ENCODE data around the gene CDK2. TPM values are rescaled to one million over a fixed set of nuclear protein-coding genes. Genes with fewer than 3 reads are reported as not detected.
A peak's percentile ranks its signal among the peaks of the same experiment; 100 is the strongest.
"Not testable (repeated sequence)": the region's sequence is repeated elsewhere in the genome, so short reads cannot be mapped to it uniquely, and the experiment has no call there.

Gene CDK2
- total RNA-seq, 2 donors from 2014 or later: 14.1 to 18.2 TPM

- ATAC-seq: no peak
- DNase-seq: no peak
- intact Hi-C loops (cut with DNase I): no loop called here
These were observed 5.4 kb downstream of the CDK2 start for GRCh38 chr12:55972042-55972441.

- intact Hi-C loops (cut with DNase I): no loop called here
- ATAC-seq: no peak
- no peak for DNase-seq
These were observed 5.8 kb downstream of the CDK2 start for GRCh38 chr12:55972456-55972855.

DNA sequence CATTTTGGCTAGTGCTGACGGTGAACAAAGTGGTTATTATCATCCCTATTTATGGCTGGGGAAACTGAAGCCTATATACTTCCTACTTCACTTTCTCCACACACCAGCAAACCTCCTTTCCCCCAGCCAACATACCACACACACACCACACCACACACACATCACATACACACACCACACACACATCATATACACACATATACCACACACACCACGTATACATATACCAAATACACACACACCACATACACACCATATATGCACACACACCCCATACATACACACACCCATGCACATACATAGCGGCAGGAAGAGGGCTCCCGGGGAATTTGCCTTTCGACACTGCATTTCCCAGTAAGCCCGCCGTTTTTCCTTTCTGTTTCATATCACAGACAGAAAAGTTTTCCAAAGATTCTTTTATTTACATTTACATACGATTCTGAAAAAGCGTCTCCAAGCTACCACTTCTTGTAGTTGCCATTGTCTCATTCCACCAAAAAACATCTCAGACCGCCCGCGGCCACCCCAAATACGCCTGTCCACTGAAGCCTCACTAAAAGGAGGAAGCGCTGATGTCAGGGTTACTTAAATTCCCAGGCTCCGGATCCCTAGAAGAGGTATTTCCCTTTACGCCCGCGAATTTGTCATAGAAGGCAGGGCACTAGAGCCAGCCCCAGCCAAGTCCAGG lies 6.4 kb downstream of the CDK2 start:
- DNase-seq (no peak), ATAC-seq (peak in 1 of 2 donors; percentile 2)
- intact Hi-C loops (cut with DNase I): no loop called here

DNA sequence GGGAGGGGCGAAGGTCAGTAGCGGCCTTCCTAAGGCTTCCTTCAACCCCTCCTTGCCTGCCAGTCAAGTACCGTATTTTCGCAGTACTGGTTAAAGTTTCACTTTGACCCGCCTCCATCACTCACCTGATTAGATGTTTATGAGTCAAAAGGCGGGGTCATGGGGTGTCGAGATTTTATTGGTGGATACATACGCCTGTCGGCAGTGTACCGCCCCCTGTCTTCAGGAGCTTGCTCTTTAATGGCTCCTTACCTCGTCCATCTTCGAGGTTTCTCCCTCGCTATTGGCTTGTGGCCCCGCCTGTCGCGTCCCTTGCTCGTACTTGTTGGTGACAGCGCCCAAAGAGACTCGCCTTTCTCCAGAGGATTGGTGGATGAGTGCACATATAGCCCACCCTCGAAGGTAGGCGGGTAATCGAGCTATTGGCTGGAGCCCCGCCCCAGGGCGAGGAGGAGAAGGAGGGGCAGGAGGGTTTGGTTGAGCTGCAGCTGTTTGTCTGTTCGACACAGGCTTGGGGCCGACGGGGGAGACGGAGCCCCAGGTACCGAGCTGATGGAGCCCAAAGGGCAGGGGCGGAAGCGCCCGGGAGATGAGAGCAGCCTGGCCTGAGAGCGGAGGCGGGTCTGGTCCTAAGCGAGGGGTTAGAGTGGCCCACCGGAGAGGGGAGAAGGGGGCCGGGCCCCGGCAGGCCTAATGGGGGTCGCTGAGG lies 7.1 kb downstream of the CDK2 start, which contains the start of gene RAB5B:
Gene RAB5B (plus strand): TSS at position 480 of the 709 bp plus-strand sequence. CDS start 12,883 bp downstream, outside the sequence.
- intact Hi-C loops (cut with DNase I): no loop called here
- ATAC-seq (peak; percentile 94 to 95), DNase-seq (peak; percentile 99)

GRCh38 chr12:55974308-55974730 lies 7.7 kb downstream of the CDK2 start:
- peak; percentile 58 for DNase-seq
- intact Hi-C loops (cut with DNase I): no loop called here
- ATAC-seq: peak; percentile 36 to 59

GRCh38 chr12:55978393-55978792 lies 11.8 kb downstream of the CDK2 start:
- ATAC-seq: no peak
- no peak for DNase-seq
- intact Hi-C loops (cut with DNase I): no loop called here

DNA sequence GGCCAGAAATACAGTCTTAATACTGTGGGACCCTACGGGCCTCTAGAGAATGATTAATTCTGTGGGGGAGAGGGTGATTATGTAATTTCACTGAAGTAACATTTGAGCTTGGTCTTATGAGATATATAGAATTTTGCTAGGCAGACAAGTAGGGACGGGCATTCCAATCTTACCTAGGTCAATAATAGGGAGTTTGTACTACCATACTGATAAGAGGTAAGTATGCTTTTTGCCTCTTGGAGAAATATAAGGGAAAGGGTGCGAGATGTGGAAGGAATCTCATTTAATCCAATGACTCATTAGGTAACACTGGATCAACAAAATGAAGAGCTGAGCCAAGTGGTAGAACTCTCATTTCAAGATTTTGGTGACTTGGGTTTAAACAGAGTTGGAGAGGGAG lies 12.4 kb downstream of the CDK2 start:
- DNase-seq: no peak
- intact Hi-C loops (cut with DNase I): no loop called here
- ATAC-seq: no peak

DNA sequence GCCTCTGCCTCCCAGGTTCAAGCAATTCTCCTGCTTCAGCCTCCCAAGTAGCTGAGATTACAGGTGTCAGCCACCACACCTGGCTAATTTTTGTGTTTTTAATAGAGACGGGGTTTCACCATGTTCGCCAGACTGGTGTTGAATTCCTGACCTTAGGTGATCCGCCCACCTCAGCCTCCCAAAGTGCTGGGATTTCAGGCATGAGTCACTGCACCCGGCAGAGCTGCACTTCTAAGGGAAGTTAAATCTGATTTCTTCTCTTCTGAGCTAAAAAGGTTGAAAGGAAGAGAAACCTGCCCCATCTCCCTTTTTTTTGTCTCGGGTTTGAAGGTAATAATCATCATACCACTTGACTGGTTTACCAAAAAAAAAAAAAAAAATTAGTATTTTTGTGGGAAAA lies 15.3 kb downstream of the CDK2 start:
- intact Hi-C loops (cut with DNase I); DNase-seq: not testable (repeated sequence)
- peak in 1 of 2 donors; percentile 54 for ATAC-seq

DNA sequence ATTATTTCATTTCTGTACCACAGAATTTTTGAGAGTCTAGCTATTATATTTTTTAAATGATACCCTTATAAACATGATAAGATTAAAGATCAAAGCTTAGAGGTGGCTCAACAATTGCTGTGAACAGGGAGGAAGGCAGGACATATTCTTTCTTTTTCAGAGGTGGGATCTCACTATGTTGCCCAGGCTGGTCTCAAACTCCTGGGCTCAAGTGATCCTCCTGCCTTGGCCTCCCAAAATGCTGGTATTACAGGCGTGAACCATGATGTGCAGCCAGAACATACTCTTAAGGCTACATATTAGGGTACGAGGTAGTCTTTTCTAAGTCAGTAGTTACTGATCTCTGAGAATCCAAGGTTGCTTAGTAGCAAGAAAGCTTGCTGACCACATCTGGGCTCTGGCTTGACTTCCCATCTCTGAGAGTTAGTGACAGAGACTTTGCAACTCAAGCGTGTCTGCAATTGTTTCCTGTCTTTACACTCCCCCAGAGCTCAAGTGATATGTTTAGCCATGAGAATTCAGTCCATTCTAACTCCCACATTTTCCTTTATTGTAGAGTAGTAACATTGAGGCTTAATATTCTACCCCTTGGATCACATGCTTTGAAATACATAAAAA lies 15.8 kb downstream of the CDK2 start:
- ATAC-seq (no peak), DNase-seq (no peak)
- intact Hi-C loops (cut with DNase I): no loop called here

GRCh38 chr12:55983232-55983842 lies 16.7 kb downstream of the CDK2 start:
- DNase-seq (no peak), ATAC-seq (no peak)
- intact Hi-C loops (cut with DNase I): no loop called here

GRCh38 chr12:55984861-55985260 lies 18.2 kb downstream of the CDK2 start:
- intact Hi-C loops (cut with DNase I): no loop called here
- DNase-seq (no peak), ATAC-seq (no peak)

DNA sequence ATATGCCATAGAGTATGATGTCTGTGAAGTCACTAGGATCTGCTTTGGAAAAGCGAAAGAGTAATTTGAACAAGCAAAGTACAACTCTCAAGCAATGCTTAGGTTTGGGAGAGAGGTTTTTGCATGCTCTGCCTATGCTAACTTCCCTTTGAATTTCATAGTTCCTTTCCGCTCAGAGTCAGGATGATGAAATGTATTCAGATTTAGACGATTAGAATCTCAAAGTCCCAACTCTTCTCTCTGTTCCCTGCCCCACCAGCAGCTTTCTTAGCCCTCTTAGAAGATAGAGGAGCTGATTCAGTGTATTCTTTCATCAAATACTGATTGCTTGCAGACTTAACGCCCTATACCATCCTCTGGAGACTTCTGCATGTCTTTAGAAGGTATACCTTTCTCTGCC lies 18.7 kb downstream of the CDK2 start:
- DNase-seq (no peak), ATAC-seq (no peak)
- intact Hi-C loops (cut with DNase I): no loop called here

GRCh38 chr12:55985976-55986375 lies 19.3 kb downstream of the CDK2 start:
- DNase-seq; ATAC-seq; intact Hi-C loops (cut with DNase I): not testable (repeated sequence)

DNA sequence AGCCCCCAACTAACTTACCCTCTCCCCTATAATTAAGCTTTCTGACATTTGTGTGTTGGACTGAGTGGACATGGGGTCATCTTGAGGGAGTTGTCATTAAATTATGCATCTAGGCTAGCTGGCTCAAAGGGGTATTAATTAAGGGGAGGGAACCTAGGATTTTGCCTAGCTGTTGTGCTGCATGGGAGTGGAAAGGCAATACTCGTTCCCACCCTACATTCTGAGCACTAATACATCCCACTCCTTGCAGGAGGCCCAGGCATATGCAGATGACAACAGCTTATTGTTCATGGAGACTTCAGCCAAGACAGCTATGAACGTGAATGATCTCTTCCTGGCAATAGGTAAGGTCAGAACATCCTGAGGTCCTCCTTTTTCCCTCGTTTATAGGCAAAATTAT lies 24.5 kb downstream of the CDK2 start:
- no peak for DNase-seq
- ATAC-seq: no peak
- intact Hi-C loops (cut with DNase I): loop anchor here (10.0 kb wide), 2 partner anchors 104 to 114 kb away; partner anchors contain the start of gene PA2G4 (in 1 of the 2)

GRCh38 chr12:55993230-55993853 lies 26.7 kb downstream of the CDK2 start:
- DNase-seq (no peak), ATAC-seq (no peak)
- intact Hi-C loops (cut with DNase I): loop anchor here (10.0 kb wide), 2 partner anchors 101 to 111 kb away; partner anchors contain the start of gene PA2G4 (in 1 of the 2)

GRCh38 chr12:55995366-55995765 lies 28.7 kb downstream of the CDK2 start:
- DNase-seq: no peak
- no peak for ATAC-seq
- intact Hi-C loops (cut with DNase I): loop anchor here (10.0 kb wide), 2 partner anchors 99 to 109 kb away; partner anchors contain the start of gene PA2G4 (in 1 of the 2)

GRCh38 chr12:55996201-55996714 lies 29.6 kb downstream of the CDK2 start:
- intact Hi-C loops (cut with DNase I): loop anchor here (2.0 to 10.0 kb wide), 3 partner anchors 45 to 109 kb away; partner anchors contain the start of genes PA2G4 (in 1 of the 2) and RPS26 (in 1 of the 2)
- ATAC-seq (peak; percentile 38 to 56), DNase-seq (peak; percentile 34)

DNA sequence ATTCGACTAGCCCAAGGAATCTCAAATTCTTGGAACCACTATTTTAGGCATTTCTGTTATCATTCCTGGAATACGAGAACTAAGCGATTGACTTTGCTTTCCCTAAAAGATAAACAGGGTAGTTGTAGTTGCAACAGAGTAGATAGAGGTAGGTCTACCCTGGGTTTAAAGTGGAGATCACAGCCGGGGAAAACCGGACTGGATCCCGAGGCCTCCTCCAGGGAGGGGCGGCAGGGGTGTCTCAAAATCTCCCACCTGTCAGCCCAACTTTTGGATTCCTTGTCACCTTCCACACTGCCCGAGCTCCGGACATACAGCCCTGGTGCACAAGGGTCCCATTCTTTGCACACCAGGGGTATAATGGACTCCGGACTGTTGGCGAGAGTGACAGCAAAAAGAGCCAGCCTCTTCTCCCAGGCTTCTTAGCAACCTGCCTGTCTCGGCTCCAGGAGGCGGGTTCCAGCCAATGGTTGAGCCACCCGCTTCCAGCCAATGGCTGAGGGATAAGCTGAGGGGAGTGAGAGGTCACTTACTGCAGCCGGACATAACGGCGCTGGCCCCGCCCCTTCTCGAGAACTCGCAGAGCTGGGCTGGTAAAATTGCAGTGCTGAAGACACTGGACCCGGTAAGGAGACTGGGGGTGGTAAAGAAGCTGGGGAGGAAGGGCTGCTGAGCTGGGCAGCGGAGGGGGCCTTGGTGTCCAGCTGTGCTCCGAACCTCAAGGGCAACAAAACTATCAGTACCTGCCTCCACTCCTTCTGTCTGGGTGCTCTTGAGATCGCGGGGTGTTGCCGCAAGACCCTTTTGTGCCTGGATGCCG lies 30.3 kb downstream of the CDK2 start, which contains the start of gene SUOX:
Gene SUOX (plus strand): TSS at position 562 of the 820 bp plus-strand sequence. CDS start 4,946 bp downstream, outside the sequence.
- DNase-seq (peak; percentile 98), ATAC-seq (peak; percentile 100)
- intact Hi-C loops (cut with DNase I): loop anchor here (2.0 to 10.0 kb wide), 3 partner anchors 44 to 108 kb away; partner anchors contain the start of genes PA2G4 (in 1 of the 2) and RPS26 (in 1 of the 2)

Data from left cardiac atrium (tissue), 4 donors.